LNCAP (cell line): ENCODE data around the gene AGPAT1.

Source experiments
- CTCF ChIP-seq: fragments of 450-650 bp; IDR thresholded peaks from 2 replicates; pipeline ENCODE4 v1.5.1; 2017; ENCODE audit warnings: mild to moderate bottlenecking

The AGPAT1 gene

GRCh38 chr6:32123681-32124080 lies 52.2 kb downstream of the AGPAT1 start:
- TF ChIP-seq CTCF: no peak

GRCh38 chr6:32120573-32121059 lies 55.3 kb downstream of the AGPAT1 start:
- TF ChIP-seq CTCF: no peak

- TF ChIP-seq CTCF: peak; percentile 90
Observed at GRCh38 chr6:32118782-32119628, 56.9 kb downstream of the AGPAT1 start.
